EL (cell line): ENCODE results near the gene SPOP.
A peak's percentile ranks its signal among the peaks of the same experiment; 100 is the strongest.

Source experiments
- DNase-seq: peaks from one replicate; pipeline ENCODE4 v3.0.0-alpha.2; 2016

The SPOP gene

GRCh38 chr17:49582789-49583188, 95.1 kb downstream of the SPOP start:
- DNase-seq = peak; percentile 65

GRCh38 chr17:49582055-49582722, 95.7 kb downstream of the SPOP start:
- DNase-seq = no peak

- no peak for DNase-seq
These were observed 96.3 kb downstream of the SPOP start for GRCh38 chr17:49581648-49581998.

GRCh38 chr17:49580981-49581647, 96.8 kb downstream of the SPOP start:
- DNase-seq = no peak

- DNase-seq = no peak
These were observed 97.7 kb downstream of the SPOP start for GRCh38 chr17:49580055-49580721.

- no peak for DNase-seq
These were observed 98.4 kb downstream of the SPOP start for GRCh38 chr17:49579522-49579921.

- no peak for DNase-seq
These were observed 98.9 kb downstream of the SPOP start for GRCh38 chr17:49578952-49579500.

- DNase-seq = no peak
These were observed 99.5 kb downstream of the SPOP start for GRCh38 chr17:49578414-49578813.

GRCh38 chr17:49577963-49578362, 99.9 kb downstream of the SPOP start:
- DNase-seq = no peak

GRCh38 chr17:49577650-49577934, 100.3 kb downstream of the SPOP start:
- no peak for DNase-seq

- DNase-seq = no peak
These were observed 100.8 kb downstream of the SPOP start for GRCh38 chr17:49576917-49577649.

GRCh38 chr17:49576088-49576916, 101.6 kb downstream of the SPOP start:
- DNase-seq = peak; percentile 57

- DNase-seq = peak; percentile 61
These were observed 102.2 kb downstream of the SPOP start, which contains the start of gene NXPH3 for GRCh38 chr17:49575679-49576087. NXPH3 (plus strand) TSS chr17:49575871; CDS start chr17:49576220, 349 bp downstream.

- no peak for DNase-seq
These were observed 102.8 kb downstream of the SPOP start for GRCh38 chr17:49574945-49575678.

- DNase-seq = no peak
These were observed 103.5 kb downstream of the SPOP start for GRCh38 chr17:49574323-49574781.

- DNase-seq = no peak
These were observed 104.2 kb downstream of the SPOP start for GRCh38 chr17:49573510-49574322.

- DNase-seq = no peak
These were observed 105.0 kb downstream of the SPOP start for GRCh38 chr17:49572806-49573420.

GRCh38 chr17:49572226-49572625, 105.7 kb downstream of the SPOP start:
- DNase-seq = no peak

GRCh38 chr17:49571764-49572163, 106.1 kb downstream of the SPOP start:
- no peak for DNase-seq

GRCh38 chr17:49571283-49571682, 106.6 kb downstream of the SPOP start:
- DNase-seq = no peak
